Neuronal stem cell (in vitro differentiated cells): ENCODE data around the gene ABLIM1.

ENCODE experiments used
- DNase-seq: peaks from one replicate; pipeline ENCODE4 v3.0.0-alpha.2; 2013; ENCODE audit warnings: low spot score
- H2AFZ ChIP-seq: one replicate; pipeline ENCODE4 v1.6.1; 2013; ENCODE audit warnings: mild to moderate bottlenecking, low read length, inconsistent platforms
- H2AK5ac ChIP-seq: 2 replicates; pipeline ENCODE4 v1.6.1; 2013; ENCODE audit warnings: low read depth, mild to moderate bottlenecking, inconsistent platforms, low read length, moderate library complexity, mixed read lengths
- H2BK120ac ChIP-seq: 2 replicates; pipeline ENCODE4 v1.6.1; 2013; ENCODE audit warnings: low read depth, mild to moderate bottlenecking, inconsistent platforms, low read length, moderate library complexity, mixed read lengths
- H2BK12ac ChIP-seq: one replicate; pipeline ENCODE4 v1.6.1; 2013; ENCODE audit warnings: low read length, inconsistent platforms
- H2BK15ac ChIP-seq: 2 replicates; pipeline ENCODE4 v1.6.1; 2013; ENCODE audit warnings: mild to moderate bottlenecking, low read length, inconsistent platforms, mixed read lengths
- H2BK5ac ChIP-seq: one replicate; pipeline ENCODE4 v1.6.1; 2013; ENCODE audit warnings: inconsistent platforms, mild to moderate bottlenecking, low read length, moderate library complexity
- H3K14ac ChIP-seq: one replicate; pipeline ENCODE4 v1.6.1; 2013; ENCODE audit warnings: low read length, inconsistent platforms
- H3K18ac ChIP-seq: 2 replicates; pipeline ENCODE4 v1.6.1; 2013; ENCODE audit warnings: low read length, inconsistent platforms
- H3K23ac ChIP-seq: 2 replicates; pipeline ENCODE4 v1.6.1; 2013; ENCODE audit warnings: low read depth, mild to moderate bottlenecking, mixed read lengths, low read length, inconsistent platforms; ENCODE audit not compliant: poor library complexity
- H3K27ac ChIP-seq: replicated peaks from 3 replicates; pipeline ENCODE4 v1.5.1; 2013; ENCODE audit warnings: low read length, inconsistent platforms
- H3K27me3 ChIP-seq, 3 experiments: 2 replicates each; pipeline ENCODE4 v1.6.1; 2013; ENCODE audit warnings: low read length in 3 of 3, mild to moderate bottlenecking in 2 of 3, inconsistent platforms in 1 of 3, low read depth in 1 of 3, mixed read lengths in 1 of 3, moderate library complexity in 1 of 3; ENCODE audit not compliant: control insufficient read depth in 3 of 3, insufficient read depth in 3 of 3
- H3K36me3 ChIP-seq, 2 donors: replicated peaks in 1 of 2; 2 replicates each; pipeline ENCODE4 v1.6.1; 2013; ENCODE audit warnings: low read length in 2 of 2; ENCODE audit not compliant: control insufficient read depth in 2 of 2, insufficient read depth in 2 of 2
- H3K4ac ChIP-seq: 2 replicates; pipeline ENCODE4 v1.6.1; 2013; ENCODE audit warnings: inconsistent platforms, mild to moderate bottlenecking, low read length, moderate library complexity
- H3K4me1 ChIP-seq, 2 donors: 1 replicate in 1 of 2; 2 replicates in 1 of 2; pipeline ENCODE4 v1.6.1; 2013; ENCODE audit warnings: low read length in 2 of 2, low read depth in 1 of 2; ENCODE audit not compliant: control insufficient read depth in 2 of 2, insufficient read depth in 1 of 2
- H3K4me2 ChIP-seq: one replicate; pipeline ENCODE4 v1.6.1; 2013; ENCODE audit warnings: mild to moderate bottlenecking, low read length, inconsistent platforms; ENCODE audit not compliant: insufficient read depth, poor library complexity, severe bottlenecking
- H3K4me3 ChIP-seq, 2 donors: 2 replicates each; pipeline ENCODE4 v1.5.1; 2013; ENCODE audit warnings: low read length in 2 of 2, mild to moderate bottlenecking in 2 of 2, inconsistent platforms in 1 of 2, moderate library complexity in 1 of 2
- H3K79me1 ChIP-seq: one replicate; pipeline ENCODE4 v1.6.1; 2013; ENCODE audit warnings: low read depth, mild to moderate bottlenecking, inconsistent platforms, low read length, moderate library complexity
- H3K9ac ChIP-seq: one replicate; pipeline ENCODE4 v1.6.1; 2013; ENCODE audit warnings: mild to moderate bottlenecking, low read depth, low read length, inconsistent platforms; ENCODE audit not compliant: poor library complexity
- H3K9me3 ChIP-seq, 2 donors: replicated peaks in 1 of 2; 2 replicates each; pipeline versions ENCODE3 to v1.6.1; 2013; ENCODE audit warnings: low read length in 2 of 2, mild to moderate bottlenecking in 2 of 2, inconsistent platforms in 1 of 2, low read depth in 1 of 2, mixed read lengths in 1 of 2, moderate library complexity in 1 of 2; ENCODE audit not compliant: control insufficient read depth in 2 of 2, insufficient read depth in 1 of 2
- H4K8ac ChIP-seq: one replicate; pipeline ENCODE4 v1.6.1; 2013; ENCODE audit warnings: low read depth, mild to moderate bottlenecking, inconsistent platforms, low read length, moderate library complexity
- H4K91ac ChIP-seq: one replicate; pipeline ENCODE4 v1.6.1; 2013; ENCODE audit warnings: low read length, low read depth, mild to moderate bottlenecking, inconsistent platforms; ENCODE audit not compliant: poor library complexity
- WGBS, 2 donors: extraction: QIAGEN DNeasy Blood & Tissue Kit; methylation state at CpG; one replicate each; pipeline ENCODE4 v1.1.7; 2013; ENCODE audit warnings: missing lambda C conversion rate in 2 of 2, mixed read lengths in 1 of 2; ENCODE audit not compliant: insufficient read length in 2 of 2, insufficient replicate concordance in 1 of 2; ENCODE audit errors: extremely low coverage in 2 of 2; 5-methylcytosine and 5-hydroxymethylcytosine counted together

The ABLIM1 gene

GRCh38 chr10:114492351-114493037 is 165.6 kb downstream of the ABLIM1 start:
- H3K9ac ChIP-seq: no peak overlapping the region
- H2BK12ac ChIP-seq: no peak overlapping the region
- H3K14ac ChIP-seq: no peak overlapping the region
- H3K27me3 ChIP-seq: no peaks in the 10 kb centered on the region
- WGBS, 2 donors: no CpG with 5 or more reads among the region's 4 CpGs
- H3K27ac ChIP-seq: no peak overlapping the region
- H3K9me3 ChIP-seq: peaks cover 0 to 2% of the 10 kb centered on the region in 2 donors
- peaks cover 0 to 48% of the 10 kb centered on the region in 2 donors for H3K36me3 ChIP-seq
- H3K4me1 ChIP-seq: peaks cover 7 to 37% of the 10 kb centered on the region in 2 donors
- H3K23ac ChIP-seq: no peak overlapping the region
- H3K4me3 ChIP-seq: no peak overlapping the region
- no peak overlapping the region for H4K8ac ChIP-seq
- H3K79me1 ChIP-seq: no peaks in the 10 kb centered on the region
- no peak overlapping the region for H3K18ac ChIP-seq
- H2AFZ ChIP-seq: no peak overlapping the region
- no peak overlapping the region for H2BK15ac ChIP-seq
- H4K91ac ChIP-seq: no peak overlapping the region
- H2BK5ac ChIP-seq: no peak overlapping the region
- no peak overlapping the region for H3K4me2 ChIP-seq
- no peak for DNase-seq
- H2BK120ac ChIP-seq: no peak overlapping the region
- H2AK5ac ChIP-seq: no peak overlapping the region
- H3K4ac ChIP-seq: no peak overlapping the region

GRCh38 chr10:114491933-114492332 is 166.1 kb downstream of the ABLIM1 start:
- no peak overlapping the region for H3K23ac ChIP-seq
- peaks cover 0 to 2% of the 10 kb centered on the region in 2 donors for H3K9me3 ChIP-seq
- H2AFZ ChIP-seq: no peak overlapping the region
- no peak overlapping the region for H2BK120ac ChIP-seq
- H2BK5ac ChIP-seq: no peak overlapping the region
- WGBS, 2 donors: no CpG with 5 or more reads among the region's 4 CpGs
- H4K8ac ChIP-seq: no peak overlapping the region
- DNase-seq: no peak
- no peak overlapping the region for H3K4ac ChIP-seq
- no peak overlapping the region for H2BK15ac ChIP-seq
- H4K91ac ChIP-seq: no peak overlapping the region
- no peak overlapping the region for H3K4me3 ChIP-seq
- no peak overlapping the region for H3K18ac ChIP-seq
- H3K9ac ChIP-seq: no peak overlapping the region
- no peak overlapping the region for H2BK12ac ChIP-seq
- no peaks in the 10 kb centered on the region for H3K27me3 ChIP-seq
- H3K79me1 ChIP-seq: no peaks in the 10 kb centered on the region
- H3K27ac ChIP-seq: no peak overlapping the region
- H3K4me1 ChIP-seq: peaks cover 9 to 39% of the 10 kb centered on the region in 2 donors
- no peak overlapping the region for H2AK5ac ChIP-seq
- peaks cover under 1 to 52% of the 10 kb centered on the region in 2 donors for H3K36me3 ChIP-seq
- H3K4me2 ChIP-seq: no peak overlapping the region
- H3K14ac ChIP-seq: no peak overlapping the region

DNA sequence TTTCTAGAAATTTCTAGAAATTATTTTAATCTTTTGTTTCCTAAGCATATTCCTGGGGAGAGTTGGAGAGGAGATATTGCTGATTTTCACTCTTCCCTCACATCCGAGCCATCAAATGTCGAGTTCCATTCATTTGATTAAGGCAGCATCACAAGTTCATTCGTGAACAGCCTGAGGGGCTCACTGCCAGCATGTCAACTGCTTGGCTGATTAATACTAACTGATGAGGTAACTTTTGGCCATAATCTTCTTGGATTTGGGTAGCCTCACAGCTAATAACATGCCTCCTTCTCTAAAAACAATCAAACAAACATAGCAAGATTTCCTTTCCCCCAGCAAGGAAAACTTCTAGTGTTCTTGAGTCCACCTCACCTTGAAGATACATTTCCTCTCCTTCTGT is 166.7 kb downstream of the ABLIM1 start:
- Histone ChIP-seq H4K8ac (no peak overlapping the region), H3K4me1 (peaks cover 11 to 37% of the 10 kb centered on the region in 2 donors), H3K27me3 (no peaks in the 10 kb centered on the region), H3K9me3 (peaks cover 0 to 6% of the 10 kb centered on the region in 2 donors), H3K4me3 (no peak overlapping the region), H4K91ac (no peak overlapping the region), H3K23ac (no peak overlapping the region), H3K9ac (no peak overlapping the region), H2BK15ac (no peak overlapping the region), H3K36me3 (peaks cover 2 to 53% of the 10 kb centered on the region in 2 donors), H2AFZ (no peak overlapping the region), H2BK12ac (no peak overlapping the region), H3K79me1 (no peaks in the 10 kb centered on the region), H3K4ac (no peak overlapping the region), H3K18ac (no peak overlapping the region), H2BK120ac (no peak overlapping the region), H3K14ac (no peak overlapping the region), H3K27ac (no peak overlapping the region), H2AK5ac (no peak overlapping the region), H2BK5ac (no peak overlapping the region), H3K4me2 (no peak overlapping the region)
- no CpG with 5 or more reads among the region's 3 CpGs for WGBS, 2 donors
- DNase-seq: no peak

GRCh38 chr10:114489521-114490310 is 168.4 kb downstream of the ABLIM1 start:
- Histone ChIP-seq H2BK12ac (no peak overlapping the region), H2AFZ (no peak overlapping the region), H3K9me3 (peaks cover 2 to 21% of the 10 kb centered on the region in 2 donors), H3K27me3 (no peaks in the 10 kb centered on the region), H3K9ac (no peak overlapping the region), H3K79me1 (no peaks in the 10 kb centered on the region), H4K91ac (no peak overlapping the region), H2AK5ac (no peak overlapping the region), H2BK15ac (no peak overlapping the region), H3K4me3 (no peak overlapping the region), H3K14ac (no peak overlapping the region), H3K4me1 (peaks cover 12 to 37% of the 10 kb centered on the region in 2 donors), H3K36me3 (peaks cover 2 to 56% of the 10 kb centered on the region in 2 donors), H3K4ac (no peak overlapping the region), H3K18ac (no peak overlapping the region), H3K27ac (no peak overlapping the region), H2BK5ac (no peak overlapping the region), H4K8ac (no peak overlapping the region), H3K4me2 (peak overlapping the region; percentile 13), H3K23ac (no peak overlapping the region), H2BK120ac (no peak overlapping the region)
- peak; percentile 63 for DNase-seq
- no CpG with 5 or more reads among the region's 14 CpGs for WGBS, 2 donors
